IPS DF 6.9 (cell line): ENCODE results near the gene CDH11.

Source experiments
- DNase-seq: peaks from one replicate; pipeline ENCODE4 v3.0.0-alpha.2; 2013; ENCODE audit warnings: low read depth, low spot score
- H3K27ac ChIP-seq: one replicate; pipeline ENCODE4 v1.5.1; 2013; ENCODE audit warnings: low read length, control low read depth
- H3K27me3 ChIP-seq: 2 replicates; pipeline ENCODE4 v1.6.1; 2013; ENCODE audit warnings: mild to moderate bottlenecking, low read length; ENCODE audit not compliant: control insufficient read depth, insufficient read depth
- H3K36me3 ChIP-seq: 2 replicates; pipeline ENCODE4 v1.6.1; 2013; ENCODE audit warnings: low read length; ENCODE audit not compliant: control insufficient read depth, insufficient read depth
- H3K4me1 ChIP-seq: 2 replicates; pipeline ENCODE4 v1.6.1; 2013; ENCODE audit warnings: low read length; ENCODE audit not compliant: control insufficient read depth, insufficient read depth
- H3K4me3 ChIP-seq: 2 replicates; pipeline ENCODE4 v1.5.1; 2013; ENCODE audit warnings: mild to moderate bottlenecking, low read length
- H3K9me3 ChIP-seq: 2 replicates; pipeline ENCODE4 v1.6.1; 2013; ENCODE audit warnings: low read length, inconsistent platforms; ENCODE audit not compliant: control insufficient read depth, insufficient read depth
- WGBS: extraction: QIAGEN DNeasy Blood & Tissue Kit; methylation state at CpG from one replicate; pipeline ENCODE4 v1.1.7; 2013; ENCODE audit warnings: mixed read lengths, missing lambda C conversion rate; ENCODE audit not compliant: insufficient read length, insufficient coverage; 5-methylcytosine and 5-hydroxymethylcytosine counted together

Gene CDH11

GRCh38 chr16:64925166-64925565 is 196.7 kb downstream of the CDH11 start:
- Histone ChIP-seq H3K4me3 (no peak overlapping the region), H3K9me3 (no peaks in the 10 kb centered on the region), H3K27ac (no peak overlapping the region), H3K27me3 (no peaks in the 10 kb centered on the region), H3K36me3 (no peaks in the 10 kb centered on the region), H3K4me1 (no peaks in the 10 kb centered on the region)
- no peak for DNase-seq

- Histone ChIP-seq H3K36me3 (no peaks in the 10 kb centered on the region), H3K4me1 (no peaks in the 10 kb centered on the region), H3K27me3 (no peaks in the 10 kb centered on the region), H3K9me3 (no peaks in the 10 kb centered on the region), H3K27ac (no peak overlapping the region), H3K4me3 (no peak overlapping the region)
- no peak for DNase-seq
- no CpG with 5 or more reads among the region's 2 CpGs for WGBS
Observed at GRCh38 chr16:64924086-64924485, 197.8 kb downstream of the CDH11 start.

GRCh38 chr16:64919929-64920607 is 201.8 kb downstream of the CDH11 start:
- H3K27me3 ChIP-seq, result no peaks in the 10 kb centered on the region; the same call in 1 of the 2 replicates
- WGBS, result no CpG with 5 or more reads among the region's 2 CpGs
- peaks cover 1% of the 10 kb centered on the region; the same call in 1 of the 2 replicates for H3K4me1 ChIP-seq
- no peak overlapping the region for H3K4me3 ChIP-seq
- no peak overlapping the region for H3K27ac ChIP-seq
- H3K36me3 ChIP-seq, result no peaks in the 10 kb centered on the region
- H3K9me3 ChIP-seq, result no peaks in the 10 kb centered on the region
- DNase-seq, result no peak

- Histone ChIP-seq H3K27ac (no peak overlapping the region), H3K4me1 (peaks cover 1% of the 10 kb centered on the region; the same call in 1 of the 2 replicates), H3K27me3 (no peaks in the 10 kb centered on the region; the same call in 1 of the 2 replicates), H3K9me3 (no peaks in the 10 kb centered on the region), H3K4me3 (no peak overlapping the region), H3K36me3 (no peaks in the 10 kb centered on the region)
- WGBS, result no CpG with 5 or more reads among the region's 1 CpG
- DNase-seq, result no peak
Observed at GRCh38 chr16:64919141-64919540, 202.7 kb downstream of the CDH11 start.

- Histone ChIP-seq H3K27me3 (no peaks in the 10 kb centered on the region; the same call in 1 of the 2 replicates), H3K36me3 (no peaks in the 10 kb centered on the region), H3K9me3 (no peaks in the 10 kb centered on the region), H3K4me3 (no peak overlapping the region), H3K27ac (no peak overlapping the region), H3K4me1 (peaks cover 1% of the 10 kb centered on the region; the same call in 1 of the 2 replicates)
- no peak for DNase-seq
- no CpG with 5 or more reads among the region's 2 CpGs for WGBS
Observed at GRCh38 chr16:64916051-64916450, 205.8 kb downstream of the CDH11 start.

GRCh38 chr16:64910356-64910755 is 211.5 kb downstream of the CDH11 start:
- no peak overlapping the region for H3K27ac ChIP-seq
- WGBS, result no CpG with 5 or more reads among the region's 6 CpGs
- H3K36me3 ChIP-seq, result no peaks in the 10 kb centered on the region
- H3K4me1 ChIP-seq, result no peaks in the 10 kb centered on the region
- no peak for DNase-seq
- H3K4me3 ChIP-seq, result no peak overlapping the region
- no peaks in the 10 kb centered on the region for H3K27me3 ChIP-seq
- H3K9me3 ChIP-seq, result no peaks in the 10 kb centered on the region

GRCh38 chr16:64907844-64908243 is 214.0 kb downstream of the CDH11 start:
- Histone ChIP-seq H3K9me3 (no peaks in the 10 kb centered on the region), H3K27me3 (no peaks in the 10 kb centered on the region), H3K36me3 (no peaks in the 10 kb centered on the region), H3K27ac (no peak overlapping the region), H3K4me3 (no peak overlapping the region), H3K4me1 (no peaks in the 10 kb centered on the region)
- no peak for DNase-seq
- no CpG with 5 or more reads among the region's 5 CpGs for WGBS

GRCh38 chr16:64903770-64904169 is 218.1 kb downstream of the CDH11 start:
- no peak overlapping the region for H3K4me3 ChIP-seq
- no peak for DNase-seq
- no peaks in the 10 kb centered on the region for H3K4me1 ChIP-seq
- no peak overlapping the region for H3K27ac ChIP-seq
- H3K27me3 ChIP-seq, result no peaks in the 10 kb centered on the region
- WGBS, result no CpG with 5 or more reads among the region's 3 CpGs
- H3K36me3 ChIP-seq, result no peaks in the 10 kb centered on the region
- no peaks in the 10 kb centered on the region for H3K9me3 ChIP-seq

GRCh38 chr16:64900517-64900916 is 221.3 kb downstream of the CDH11 start:
- no peaks in the 10 kb centered on the region for H3K9me3 ChIP-seq
- no peaks in the 10 kb centered on the region for H3K36me3 ChIP-seq
- no peaks in the 10 kb centered on the region for H3K4me1 ChIP-seq
- no peak overlapping the region for H3K4me3 ChIP-seq
- no peak for DNase-seq
- WGBS, result no CpG with 5 or more reads among the region's 2 CpGs
- H3K27ac ChIP-seq, result no peak overlapping the region
- H3K27me3 ChIP-seq, result no peaks in the 10 kb centered on the region

GRCh38 chr16:64900019-64900418 is 221.8 kb downstream of the CDH11 start:
- no peaks in the 10 kb centered on the region for H3K9me3 ChIP-seq
- no peak overlapping the region for H3K4me3 ChIP-seq
- H3K27me3 ChIP-seq, result no peaks in the 10 kb centered on the region
- no peak for DNase-seq
- H3K36me3 ChIP-seq, result no peaks in the 10 kb centered on the region
- no peaks in the 10 kb centered on the region for H3K4me1 ChIP-seq
- H3K27ac ChIP-seq, result no peak overlapping the region
- WGBS, result no CpG with 5 or more reads among the region's 2 CpGs

GRCh38 chr16:64898159-64898558 is 223.7 kb downstream of the CDH11 start:
- Histone ChIP-seq H3K4me3 (no peak overlapping the region), H3K36me3 (no peaks in the 10 kb centered on the region), H3K27me3 (no peaks in the 10 kb centered on the region), H3K27ac (no peak overlapping the region), H3K9me3 (no peaks in the 10 kb centered on the region), H3K4me1 (no peaks in the 10 kb centered on the region)
- no peak for DNase-seq
- WGBS, result no CpG with 5 or more reads among the region's 2 CpGs
